Kidney tubule cell (primary cell): Measurements from ENCODE around the gene NCOA7.
A peak's percentile ranks its signal among the peaks of the same experiment; 100 is the strongest.
"Not testable (repeated sequence)": the region's sequence is repeated elsewhere in the genome, so short reads cannot be mapped to it uniquely, and the experiment has no call there.

Experiments used
- DNase-seq: peaks from one replicate; pipeline ENCODE4 v3.0.0-alpha.2; 2018; ENCODE audit warnings: low spot score

The NCOA7 gene

GRCh38 chr6:125948455-125948854, 157.7 kb downstream of the NCOA7 start:
- no peak for DNase-seq

GRCh38 chr6:125949069-125949468, 158.3 kb downstream of the NCOA7 start:
- no peak for DNase-seq

- DNase-seq, result no peak
These were observed 159.5 kb downstream of the NCOA7 start for GRCh38 chr6:125950293-125950692.

GRCh38 chr6:125950716-125951115, 160.0 kb downstream of the NCOA7 start:
- not testable (repeated sequence) for DNase-seq

- no peak for DNase-seq
These were observed 160.6 kb downstream of the NCOA7 start for GRCh38 chr6:125951323-125951722.

- DNase-seq, result peak; percentile 34
These were observed 162.2 kb downstream of the NCOA7 start for GRCh38 chr6:125952764-125953501.

GRCh38 chr6:125953502-125953875, 162.7 kb downstream of the NCOA7 start:
- peak; percentile 31 for DNase-seq

GRCh38 chr6:125954735-125955339, 164.1 kb downstream of the NCOA7 start:
- no peak for DNase-seq

- DNase-seq, result no peak
These were observed 165.2 kb downstream of the NCOA7 start for GRCh38 chr6:125955973-125956372.

- peak; percentile 96 for DNase-seq
These were observed 166.0 kb downstream of the NCOA7 start, which contains the start of gene HINT3 for GRCh38 chr6:125956506-125957390. TSS of gene HINT3 (plus strand) at chr6:125956770. CDS start at chr6:125956978, 208 bp downstream.

- DNase-seq, result no peak
These were observed 166.6 kb downstream of the NCOA7 start for GRCh38 chr6:125957391-125957693.

- peak; percentile 68 for DNase-seq
These were observed 167.1 kb downstream of the NCOA7 start for GRCh38 chr6:125957845-125958244.

- no peak for DNase-seq
These were observed 168.3 kb downstream of the NCOA7 start for GRCh38 chr6:125959041-125959440.

GRCh38 chr6:125961117-125961516, 170.4 kb downstream of the NCOA7 start:
- no peak for DNase-seq

- no peak for DNase-seq
These were observed 172.2 kb downstream of the NCOA7 start for GRCh38 chr6:125962900-125963497.

GRCh38 chr6:125963817-125964216, 173.1 kb downstream of the NCOA7 start:
- DNase-seq, result no peak

GRCh38 chr6:125966569-125966968, 175.8 kb downstream of the NCOA7 start:
- no peak for DNase-seq

GRCh38 chr6:125968493-125968892, 177.7 kb downstream of the NCOA7 start:
- no peak for DNase-seq

- DNase-seq, result no peak
These were observed 180.0 kb downstream of the NCOA7 start for GRCh38 chr6:125970760-125971159.

GRCh38 chr6:125972478-125972877, 181.7 kb downstream of the NCOA7 start:
- not testable (repeated sequence) for DNase-seq

- DNase-seq, result peak; percentile 51
These were observed 183.6 kb downstream of the NCOA7 start for GRCh38 chr6:125974214-125974866.

- DNase-seq, result no peak
These were observed 188.3 kb downstream of the NCOA7 start for GRCh38 chr6:125979101-125979500.
